Endothelial cell of umbilical vein (primary cell): ENCODE measurements around the gene MCC. TPM values are rescaled to one million over a fixed set of nuclear protein-coding genes. Genes with fewer than 3 reads are reported as not detected.

Source experiments
- BruUV-seq: library from RNA; stranded (reverse); fragments of 400-500 nt; replicated peaks from 2 replicates; lab custom pipeline; 2021; lab: Mats Ljungman, UMichigan
- CTCF ChIA-PET: fragments of 300-600, 350-600 bp; sonication (Branson Sonifier 250); formaldehyde crosslinking; loops from one replicate; lab custom pipeline; 2021; ENCODE audit warnings: antibody characterized with exemption, inconsistent platforms; lab: Charles Lee
- POLR2A ChIA-PET: fragments of 300-600, 350-600 bp; sonication (Branson Sonifier 250); formaldehyde crosslinking; loops from one replicate; lab custom pipeline; 2021; ENCODE audit warnings: antibody characterized with exemption, inconsistent platforms; lab: Charles Lee
- DNase-seq: peaks from one replicate; pipeline ENCODE4 v3.0.0-alpha.2; 2011; ENCODE audit warnings: low read depth, low spot score
- FAIRE-seq: peaks from 2 replicates; lab custom pipeline; 2011; peaks lifted over from hg19 to GRCh38; lab: Jason Lieb, UNC
- H2AFZ ChIP-seq: 2 replicates; pipeline ENCODE4 v1.6.0; 2012; ENCODE audit warnings: low read depth, low read length, control low read depth, inconsistent platforms
- H3K27ac ChIP-seq: 2 replicates; pipeline ENCODE4 v1.5.1; 2011; ENCODE audit warnings: low read depth, mild to moderate bottlenecking, control low read depth, low read length, moderate library complexity; ENCODE audit not compliant: insufficient read depth
- H3K27me3 ChIP-seq, 2 experiments: 2 replicates each; pipeline versions ENCODE4 v1.6.0 to v1.6.1; 2011; ENCODE audit warnings: low read length in 2 of 2, mixed read lengths in 1 of 2; ENCODE audit not compliant: control insufficient read depth in 2 of 2, insufficient read depth in 2 of 2
- H3K36me3 ChIP-seq, 2 experiments: 2 replicates in 1 of 2; 3 replicates in 1 of 2; pipeline ENCODE4 v1.5.1; 2011; ENCODE audit warnings: low read length in 2 of 2, mild to moderate bottlenecking in 1 of 2, moderate library complexity in 1 of 2; ENCODE audit not compliant: control insufficient read depth in 2 of 2, insufficient read depth in 2 of 2; ENCODE audit errors: extremely low read depth in 1 of 2
- H3K4me1 ChIP-seq: 3 replicates; pipeline ENCODE4 v1.5.1; 2011; ENCODE audit warnings: mild to moderate bottlenecking, low read length; ENCODE audit not compliant: control insufficient read depth, insufficient read depth; ENCODE audit errors: extremely low read depth
- H3K4me2 ChIP-seq: 2 replicates; pipeline ENCODE4 v1.6.1; 2011; ENCODE audit warnings: low read length, control low read depth, mixed read lengths; ENCODE audit not compliant: insufficient read depth
- H3K4me3 ChIP-seq, 3 experiments: fragments of 200-600 bp in 1 of 3; sonication (generic), shearing (Covaris generic) in 1 of 3; replicated peaks in 1 of 3; 2 replicates each; pipeline ENCODE4 v1.5.1; 2011 to 2016; ENCODE audit warnings: control low read depth in 3 of 3, low read length in 3 of 3, mild to moderate bottlenecking in 2 of 3, inconsistent platforms in 1 of 3, low read depth in 1 of 3, moderate library complexity in 1 of 3; ENCODE audit not compliant: insufficient read depth in 1 of 3
- H3K79me2 ChIP-seq: 2 replicates; pipeline ENCODE4 v1.6.0; 2012; ENCODE audit warnings: low read length, inconsistent platforms; ENCODE audit not compliant: control insufficient read depth, insufficient read depth
- H3K9ac ChIP-seq: replicated peaks from 2 replicates; pipeline ENCODE3; 2011; ENCODE audit warnings: low read length, control low read depth; ENCODE audit not compliant: insufficient read depth; ENCODE audit errors: extremely low read depth
- H3K9me1 ChIP-seq: replicated peaks from 3 replicates; pipeline ENCODE4 v1.6.0; 2011; ENCODE audit warnings: mild to moderate bottlenecking, low read length; ENCODE audit not compliant: control insufficient read depth, insufficient read depth; ENCODE audit errors: extremely low read depth
- H3K9me3 ChIP-seq: replicated peaks from 2 replicates; pipeline ENCODE4 v1.5.1; 2012; ENCODE audit warnings: low read length, inconsistent platforms; ENCODE audit not compliant: control insufficient read depth, insufficient read depth
- H4K20me1 ChIP-seq: replicated peaks from 2 replicates; pipeline ENCODE3; 2011; ENCODE audit warnings: mild to moderate bottlenecking, low read length; ENCODE audit not compliant: control insufficient read depth, insufficient read depth; ENCODE audit errors: extremely low read depth
- EZH2 ChIP-seq: IDR thresholded peaks from 2 replicates; pipeline ENCODE4 v1.6.1; 2012; ENCODE audit warnings: borderline replicate concordance, low read depth, mild to moderate bottlenecking, moderate library complexity, low read length, inconsistent platforms; ENCODE audit not compliant: severe bottlenecking
- FOS ChIP-seq: IDR thresholded peaks from 2 replicates; pipeline ENCODE4 v1.6.1; 2011; ENCODE audit warnings: mild to moderate bottlenecking, low read length, moderate library complexity, borderline replicate concordance; ENCODE audit not compliant: insufficient read depth
- GATA2 ChIP-seq: IDR thresholded peaks from 2 replicates; pipeline ENCODE4 v1.7.0; 2011; ENCODE audit warnings: low read depth, mild to moderate bottlenecking, moderate library complexity, mixed read lengths, low read length; ENCODE audit not compliant: insufficient read length, insufficient read depth
- JUN ChIP-seq: IDR thresholded peaks from 2 replicates; pipeline ENCODE4 v1.6.1; 2011; ENCODE audit warnings: borderline replicate concordance, low read depth; ENCODE audit not compliant: insufficient read length, insufficient read depth
- MYC ChIP-seq: IDR thresholded peaks from one replicate; pipeline ENCODE4 v1.6.1; 2011; ENCODE audit warnings: mild to moderate bottlenecking, low read depth, low read length
- POLR2A ChIP-seq: IDR thresholded peaks from 2 replicates; pipeline ENCODE4 v1.6.1; 2012; ENCODE audit warnings: low read depth, mild to moderate bottlenecking, control low read depth, low read length
- POLR2AphosphoS5 ChIP-seq: IDR thresholded peaks from 2 replicates; pipeline ENCODE4 v1.6.1; 2012; ENCODE audit warnings: low read depth, mild to moderate bottlenecking, control low read depth, low read length, moderate library complexity; ENCODE audit not compliant: insufficient read depth
- dilution Hi-C: fragments of 300-500 bp; cut with MboI; formaldehyde crosslinking; loops from one replicate; pipeline ENCODE4 v1.15.0; 2019; ENCODE audit warnings: low sequenced_read_pairs; ENCODE audit not compliant: extremely low pct_ligation_motif_present
- intact Hi-C: fragments of 100-400 bp; cut with micrococcal nuclease; formaldehyde crosslinking; loops from one replicate; pipeline ENCODE4 v1.10.0; 2022
- polyA plus RNA-seq, 4 experiments: library from polyadenylated mRNA; depleted of rRNA in 3 of 4; stranded (reverse) in 3 of 4; unstranded in 1 of 4; fragments of >200 nt; gene quantifications; 2 replicates each; pipeline versions ENCODE4 v1.2.1 to v1.2.3, GENCODE V29; 2011 to 2012; ENCODE audit warnings: missing spikeins in 1 of 4
- total RNA-seq: library from RNA; stranded (reverse); gene quantifications from 2 replicates; pipeline ENCODE4 v1.2.3, GENCODE V29; 2021
- TF ChIP-seq, protein P1 (sequence below): IDR thresholded peaks from 2 replicates; pipeline ENCODE4 v1.6.1; 2011; ENCODE audit not compliant: insufficient read depth, insufficient read length
- TF ChIP-seq, protein P2 (sequence below), 2 donors: IDR thresholded peaks; 1 replicate in 1 of 2; 2 replicates in 1 of 2; pipeline ENCODE4 v1.5.1; 2011; ENCODE audit warnings: low read length in 2 of 2, mild to moderate bottlenecking in 2 of 2, moderate library complexity in 2 of 2, control low read depth in 1 of 2, inconsistent platforms in 1 of 2, low read depth in 1 of 2; ENCODE audit not compliant: insufficient read depth in 1 of 2; ENCODE audit errors: extremely low read depth in 1 of 2

Gene MCC
- total and polyA plus RNA-seq, 2 donors (not counting 3 experiments of a cell fraction or from before 2014, with no cell fraction given): 6.9 to 27.5 TPM

DNA sequence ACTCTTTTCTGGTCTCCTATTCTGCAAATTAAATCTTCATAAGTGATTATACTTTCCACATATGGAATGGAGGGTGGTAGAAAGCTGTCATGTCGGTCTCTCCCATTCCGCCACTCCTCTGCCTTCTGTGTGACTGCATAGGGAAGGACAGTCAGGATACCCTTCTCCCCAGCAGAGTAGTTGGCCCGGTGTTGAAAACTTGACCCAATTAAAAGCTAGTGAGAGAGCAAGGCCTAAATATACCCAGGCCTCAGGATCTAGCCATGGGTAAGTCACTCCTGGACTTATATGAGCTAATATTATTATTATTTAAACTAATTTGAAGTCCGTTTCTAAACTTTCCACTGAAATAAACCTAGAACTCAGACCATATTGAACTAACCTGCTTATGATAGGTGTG is 248.2 kb downstream of the MCC start:
- ChIA-PET POLR2A (no interaction called here), CTCF (interaction anchor here (1.2 kb wide), 1 partner anchor 31 kb away, joined by 3 read pairs; no protein-coding TSS in a partner anchor)
- dilution Hi-C loops: no loop called here
- Histone ChIP-seq H3K9me3 (no peaks in the 10 kb centered on the region), H3K9ac (no peak overlapping the region), H3K4me1 (peaks cover 6% of the 10 kb centered on the region), H3K4me2 (no peak overlapping the region), H3K79me2 (peaks cover 5% of the 10 kb centered on the region), H3K9me1 (peaks cover 3% of the 10 kb centered on the region), H3K4me3 (no peak overlapping the region), H3K27me3 (no peaks in the 10 kb centered on the region), H3K27ac (no peak overlapping the region), H2AFZ (no peak overlapping the region), H4K20me1 (no peaks in the 10 kb centered on the region), H3K36me3 (no peaks in the 10 kb centered on the region)
- FAIRE-seq (no peak), DNase-seq (no peak)
- no TSS peak for BruUV-seq
- TF ChIP-seq GATA2: no peak
- intact Hi-C loops: no loop called here

DNA sequence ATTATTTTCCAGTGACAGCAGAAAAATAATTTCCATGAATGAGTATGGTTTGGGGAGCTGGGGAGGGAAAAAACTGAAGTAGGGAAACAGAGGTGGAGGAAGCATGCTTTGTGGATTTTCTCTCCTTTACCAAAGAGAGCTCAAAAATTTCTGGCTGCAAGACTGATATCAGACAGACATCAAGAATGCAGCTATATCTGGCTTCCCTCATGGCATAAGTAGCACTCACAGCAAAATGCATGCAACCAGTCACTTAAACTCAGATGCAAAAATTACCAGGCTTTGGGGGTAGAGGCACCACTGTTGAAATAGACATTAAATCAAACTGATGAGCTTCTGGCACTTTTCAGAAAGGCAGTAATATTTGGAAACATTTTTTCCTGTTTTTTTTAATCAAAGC is 250.4 kb downstream of the MCC start:
- FAIRE-seq (no peak), DNase-seq (no peak)
- Histone ChIP-seq H3K27me3 (no peaks in the 10 kb centered on the region), H3K4me2 (no peak overlapping the region), H4K20me1 (no peaks in the 10 kb centered on the region), H3K9me3 (no peaks in the 10 kb centered on the region), H2AFZ (no peak overlapping the region), H3K4me3 (no peak overlapping the region), H3K4me1 (peaks cover 8% of the 10 kb centered on the region), H3K36me3 (no peaks in the 10 kb centered on the region), H3K27ac (no peak overlapping the region), H3K9me1 (peaks cover 3% of the 10 kb centered on the region), H3K79me2 (peaks cover 2% of the 10 kb centered on the region), H3K9ac (no peak overlapping the region)
- CTCF ChIA-PET: interaction anchor here (1.0 to 1.2 kb wide), 2 partner anchors 8 to 9 kb away, joined by 3 read pairs; no protein-coding TSS in a partner anchor
- TF ChIP-seq, protein P1, sequence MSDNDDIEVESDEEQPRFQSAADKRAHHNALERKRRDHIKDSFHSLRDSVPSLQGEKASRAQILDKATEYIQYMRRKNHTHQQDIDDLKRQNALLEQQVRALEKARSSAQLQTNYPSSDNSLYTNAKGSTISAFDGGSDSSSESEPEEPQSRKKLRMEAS: no peak
- TF ChIP-seq FOS (no peak), POLR2AphosphoS5 (no peak), GATA2 (no peak), POLR2A (no peak), JUN (no peak), EZH2 (no peak), MYC (no peak)
- TF ChIP-seq, protein P2, sequence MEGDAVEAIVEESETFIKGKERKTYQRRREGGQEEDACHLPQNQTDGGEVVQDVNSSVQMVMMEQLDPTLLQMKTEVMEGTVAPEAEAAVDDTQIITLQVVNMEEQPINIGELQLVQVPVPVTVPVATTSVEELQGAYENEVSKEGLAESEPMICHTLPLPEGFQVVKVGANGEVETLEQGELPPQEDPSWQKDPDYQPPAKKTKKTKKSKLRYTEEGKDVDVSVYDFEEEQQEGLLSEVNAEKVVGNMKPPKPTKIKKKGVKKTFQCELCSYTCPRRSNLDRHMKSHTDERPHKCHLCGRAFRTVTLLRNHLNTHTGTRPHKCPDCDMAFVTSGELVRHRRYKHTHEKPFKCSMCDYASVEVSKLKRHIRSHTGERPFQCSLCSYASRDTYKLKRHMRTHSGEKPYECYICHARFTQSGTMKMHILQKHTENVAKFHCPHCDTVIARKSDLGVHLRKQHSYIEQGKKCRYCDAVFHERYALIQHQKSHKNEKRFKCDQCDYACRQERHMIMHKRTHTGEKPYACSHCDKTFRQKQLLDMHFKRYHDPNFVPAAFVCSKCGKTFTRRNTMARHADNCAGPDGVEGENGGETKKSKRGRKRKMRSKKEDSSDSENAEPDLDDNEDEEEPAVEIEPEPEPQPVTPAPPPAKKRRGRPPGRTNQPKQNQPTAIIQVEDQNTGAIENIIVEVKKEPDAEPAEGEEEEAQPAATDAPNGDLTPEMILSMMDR (IDR thresholded peaks at IDR 0.05; ENCODE audit: extremely low read depth in 1 of 2, insufficient read depth in 1 of 2, low read depth in 1 of 2, low read length in 2 of 2): no peak
- POLR2A ChIA-PET: no interaction called here
- dilution Hi-C loops (no loop called here), intact Hi-C loops (loop anchor here (10.0 kb wide), 1 partner anchor 277 kb away; the partner anchor contains the start of gene YTHDC2)
- no TSS peak for BruUV-seq
